ENCODE data around the gene ERCC2.
"Not testable (repeated sequence)": the region's sequence is repeated elsewhere in the genome, so short reads cannot be mapped to it uniquely, and the experiment has no call there.

ERCC2 gene

DNA sequence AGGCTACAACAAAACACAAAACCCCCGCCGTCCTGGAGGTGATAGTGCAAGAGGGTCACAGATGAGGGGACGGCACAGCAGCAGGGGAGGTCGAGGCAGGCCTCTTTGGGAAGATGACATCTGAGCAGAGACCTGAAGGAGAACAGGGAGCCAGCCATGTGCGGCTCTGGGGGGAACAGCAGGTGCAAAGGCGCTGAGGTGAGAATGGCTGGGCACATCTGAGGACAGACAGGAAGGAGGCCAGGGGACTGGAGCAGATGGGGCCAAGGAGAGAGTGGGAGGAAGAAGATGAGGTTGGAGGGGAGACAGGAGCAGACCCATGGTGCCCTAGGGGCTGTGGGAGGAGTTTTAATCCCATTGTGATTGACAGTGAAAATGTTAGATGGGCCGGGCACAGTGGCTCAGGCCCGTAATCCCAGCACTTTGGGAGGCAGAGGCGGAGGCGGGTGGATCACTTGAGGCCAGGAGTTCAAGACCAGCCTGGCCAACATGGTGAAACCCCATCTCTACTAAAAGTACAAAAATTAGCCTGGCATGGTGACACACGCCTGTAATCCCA is 45.9 kb downstream of the ERCC2 start:
- WGBS: 71% methylated on average over 11 of the region's 11 CpGs
- H3K4me3 ChIP-seq (ENCODE audit: low read length): no peak overlapping the region

DNA sequence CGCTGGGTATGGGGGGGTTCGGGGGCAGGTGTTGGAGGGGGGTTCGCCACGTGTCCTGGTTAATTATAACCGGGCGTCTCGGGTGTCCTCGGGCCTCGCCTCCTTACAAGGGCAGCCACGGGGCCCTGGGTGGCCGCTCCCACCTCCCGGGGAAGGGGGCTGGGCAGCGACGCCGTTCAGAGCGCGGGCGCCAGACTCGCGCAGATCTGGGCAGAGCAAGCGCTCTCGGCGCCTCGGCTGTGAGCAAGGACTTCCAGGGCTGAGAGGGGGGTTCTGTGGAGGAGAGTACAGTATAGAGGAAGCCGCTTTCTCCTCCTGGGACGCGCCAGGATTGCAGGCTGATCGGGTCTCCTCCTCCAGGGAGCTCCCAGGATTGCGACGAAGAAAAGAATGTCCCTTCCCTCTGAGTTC is 46.7 kb downstream of the ERCC2 start:
- H3K27ac ChIP-seq (ENCODE audit: low read depth, low read length): no peak overlapping the region
- H3K4me3 ChIP-seq (ENCODE audit: low read length): peak overlapping the region; percentile 41
- H3K27me3 ChIP-seq (ENCODE audit: insufficient read depth, low read length): peaks cover 15% of the 10 kb centered on the region
- no peaks in the 10 kb centered on the region for H3K36me3 ChIP-seq (ENCODE audit: insufficient read depth, low read length)
- H3K4me1 ChIP-seq (ENCODE audit: insufficient read depth, low read length): peaks cover 5% of the 10 kb centered on the region; the same call in 1 of the 2 replicates
- peak overlapping the region; percentile 50 for H3K9ac ChIP-seq (ENCODE audit: low read depth, low read length)
- 4% methylated on average over 30 of the region's 30 CpGs for WGBS
- H3K9me3 ChIP-seq (ENCODE audit: insufficient read depth, low read depth, low read length): no peaks in the 10 kb centered on the region

More for the DNA sequence above, 45.9 kb downstream of the ERCC2 start:
- no peaks in the 10 kb centered on the region for H3K36me3 ChIP-seq (ENCODE audit: insufficient read depth, low read length)
- no peak overlapping the region for H3K9ac ChIP-seq (ENCODE audit: low read depth, low read length)
- peaks cover 15% of the 10 kb centered on the region for H3K27me3 ChIP-seq (ENCODE audit: insufficient read depth, low read length)
- H3K9me3 ChIP-seq (ENCODE audit: insufficient read depth, low read depth, low read length): no peaks in the 10 kb centered on the region
- no peak overlapping the region for H3K27ac ChIP-seq (ENCODE audit: low read depth, low read length)
- H3K4me1 ChIP-seq (ENCODE audit: insufficient read depth, low read length): peaks cover 5% of the 10 kb centered on the region; the same call in 1 of the 2 replicates

DNA sequence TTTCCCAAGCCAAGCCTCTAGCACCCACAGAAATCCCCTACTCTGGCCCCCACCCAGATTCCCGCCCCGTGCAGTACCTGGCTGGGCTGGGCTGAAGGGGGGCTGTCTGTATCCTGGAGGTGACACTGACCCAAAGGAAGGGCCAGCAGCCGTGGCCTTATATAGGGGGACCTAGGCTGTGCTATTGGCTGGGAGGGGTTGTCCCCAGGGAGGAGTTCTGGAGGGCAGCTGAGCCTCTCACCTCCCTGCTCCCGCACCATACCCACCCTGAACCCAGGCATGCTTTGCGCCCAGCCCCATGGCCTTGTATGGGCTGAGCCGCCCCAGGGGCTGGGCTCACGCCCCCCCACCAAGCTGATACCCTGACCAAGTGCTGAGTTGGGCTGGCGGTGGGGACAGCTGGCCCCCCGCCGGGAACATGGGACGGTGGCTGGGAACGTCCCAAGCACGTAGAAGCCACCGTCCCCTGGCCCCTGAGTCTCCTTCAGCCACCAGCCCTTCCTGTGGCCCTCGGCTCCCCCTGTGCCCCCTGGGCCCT is 47.6 kb downstream of the ERCC2 start, which contains the start of gene CKM:
Gene CKM, minus strand, starts transcription at position 132 of the 538 bp plus-strand sequence. CDS start 3,162 bp downstream, outside the sequence.
- Histone ChIP-seq H3K36me3 (ENCODE audit: insufficient read depth, low read length) (no peaks in the 10 kb centered on the region), H3K4me1 (ENCODE audit: insufficient read depth, low read length) (peaks cover 5% of the 10 kb centered on the region; the same call in 1 of the 2 replicates), H3K27me3 (ENCODE audit: insufficient read depth, low read length) (peaks cover 15% of the 10 kb centered on the region), H3K4me3 (ENCODE audit: low read length) (peak within 1 kb of the TSS; percentile 41), H3K9me3 (ENCODE audit: insufficient read depth, low read depth, low read length) (no peaks in the 10 kb centered on the region), H3K9ac (ENCODE audit: low read depth, low read length) (peak within 1 kb of the TSS; percentile 50), H3K27ac (ENCODE audit: low read depth, low read length) (no peak within 1 kb of the TSS)
- 54% methylated on average over 15 of the region's 15 CpGs for WGBS

DNA sequence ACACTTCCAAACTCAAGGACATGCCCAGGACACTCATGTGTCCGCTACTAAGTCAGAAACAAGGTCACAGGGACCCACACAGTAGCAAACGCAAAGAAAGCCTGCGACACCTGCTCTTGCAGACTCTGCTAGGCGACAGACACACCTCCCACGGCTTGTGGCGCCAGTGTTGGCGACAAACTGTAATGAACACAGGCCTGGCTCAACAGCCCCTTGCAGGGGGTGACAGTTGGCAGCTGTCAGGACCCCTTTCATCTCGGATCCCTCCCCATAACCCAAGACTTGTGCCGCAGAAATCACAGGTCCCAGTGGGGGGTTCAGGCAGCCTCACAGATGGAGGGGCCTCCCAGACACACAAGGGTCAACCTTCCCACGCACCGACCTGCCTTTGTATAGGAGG is 48.1 kb downstream of the ERCC2 start:
- WGBS: 59% methylated on average over 9 of the region's 11 CpGs
- Histone ChIP-seq H3K4me1 (ENCODE audit: insufficient read depth, low read length) (peaks cover 5% of the 10 kb centered on the region; the same call in 1 of the 2 replicates), H3K36me3 (ENCODE audit: insufficient read depth, low read length) (no peaks in the 10 kb centered on the region), H3K27me3 (ENCODE audit: insufficient read depth, low read length) (peaks cover 15% of the 10 kb centered on the region), H3K4me3 (ENCODE audit: low read length) (no peak overlapping the region), H3K9ac (ENCODE audit: low read depth, low read length) (no peak overlapping the region), H3K9me3 (ENCODE audit: insufficient read depth, low read depth, low read length) (no peaks in the 10 kb centered on the region), H3K27ac (ENCODE audit: low read depth, low read length) (no peak overlapping the region)

DNA sequence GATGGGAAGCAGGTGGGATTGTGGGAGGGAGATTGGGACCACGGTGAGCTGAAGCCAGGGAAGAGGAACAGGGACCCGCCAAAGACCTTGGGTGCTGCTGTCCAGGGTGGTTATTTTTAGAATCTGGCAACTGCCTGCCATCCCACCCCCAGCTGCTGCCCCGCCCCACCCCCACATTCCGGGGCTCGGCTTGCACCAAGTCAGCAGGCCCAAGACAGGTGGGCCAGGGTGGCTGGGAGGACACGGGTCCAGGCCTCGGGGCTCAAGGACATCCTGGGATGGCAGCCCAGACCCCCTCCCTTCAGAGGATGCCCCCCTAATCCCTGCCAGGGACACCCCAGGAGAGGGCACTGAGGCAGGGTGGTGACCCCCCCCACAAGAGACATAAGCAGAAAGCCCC is 48.5 kb downstream of the ERCC2 start:
- H3K36me3 ChIP-seq (ENCODE audit: insufficient read depth, low read length): no peaks in the 10 kb centered on the region
- no peak overlapping the region for H3K4me3 ChIP-seq (ENCODE audit: low read length)
- no peaks in the 10 kb centered on the region for H3K9me3 ChIP-seq (ENCODE audit: insufficient read depth, low read depth, low read length)
- WGBS: 85% methylated on average over 7 of the region's 7 CpGs
- no peak overlapping the region for H3K9ac ChIP-seq (ENCODE audit: low read depth, low read length)
- no peak overlapping the region for H3K27ac ChIP-seq (ENCODE audit: low read depth, low read length)
- peaks cover 5% of the 10 kb centered on the region; the same call in 1 of the 2 replicates for H3K4me1 ChIP-seq (ENCODE audit: insufficient read depth, low read length)
- H3K27me3 ChIP-seq (ENCODE audit: insufficient read depth, low read length): peaks cover 15% of the 10 kb centered on the region

DNA sequence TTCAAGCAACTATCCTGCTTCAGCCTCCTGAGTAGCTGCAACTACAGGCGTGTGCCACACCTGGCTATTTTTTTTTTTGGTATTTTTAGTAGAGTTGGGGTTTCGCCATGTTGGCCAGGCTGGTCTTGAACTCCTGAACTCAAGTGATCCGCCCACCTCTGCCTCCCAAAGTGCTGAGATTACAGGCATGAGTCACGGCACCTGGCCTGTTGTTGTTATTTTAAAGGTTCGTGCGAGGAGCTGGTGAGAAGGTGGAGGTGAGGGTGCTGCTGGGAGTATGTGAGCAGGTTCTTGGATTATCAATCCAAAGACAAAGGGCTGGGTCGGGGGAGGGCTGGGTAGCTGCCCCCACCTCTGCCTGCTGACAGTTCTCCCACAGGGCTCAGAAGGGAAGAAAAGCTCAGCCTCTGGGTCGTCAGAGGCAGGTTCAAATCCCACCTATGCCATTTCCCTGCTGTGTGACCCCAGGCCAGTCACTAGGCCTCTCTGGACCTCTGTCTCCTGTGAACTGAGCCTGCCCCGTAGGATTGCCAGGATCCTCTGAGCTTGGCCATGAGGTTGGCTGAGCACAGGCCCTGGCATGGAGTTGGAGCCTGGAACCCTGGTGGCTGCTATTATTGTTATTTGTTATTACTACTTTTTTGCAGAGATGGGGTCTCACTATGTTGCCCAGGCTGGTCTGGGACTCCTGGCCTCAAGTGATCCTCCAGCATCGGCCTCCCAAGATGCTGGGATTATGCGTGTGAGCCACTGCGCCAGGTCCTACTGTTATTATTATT is 49.2 kb downstream of the ERCC2 start:
- Histone ChIP-seq H3K27ac (ENCODE audit: low read depth, low read length) (no peak overlapping the region), H3K27me3 (ENCODE audit: insufficient read depth, low read length) (peaks cover 15% of the 10 kb centered on the region), H3K4me3 (ENCODE audit: low read length) (no peak overlapping the region), H3K4me1 (ENCODE audit: insufficient read depth, low read length) (peaks cover 5% of the 10 kb centered on the region; the same call in 1 of the 2 replicates), H3K36me3 (ENCODE audit: insufficient read depth, low read length) (no peaks in the 10 kb centered on the region), H3K9ac (ENCODE audit: low read depth, low read length) (no peak overlapping the region), H3K9me3 (ENCODE audit: insufficient read depth, low read depth, low read length) (no peaks in the 10 kb centered on the region)
- 85% methylated on average over 12 of the region's 12 CpGs for WGBS

DNA sequence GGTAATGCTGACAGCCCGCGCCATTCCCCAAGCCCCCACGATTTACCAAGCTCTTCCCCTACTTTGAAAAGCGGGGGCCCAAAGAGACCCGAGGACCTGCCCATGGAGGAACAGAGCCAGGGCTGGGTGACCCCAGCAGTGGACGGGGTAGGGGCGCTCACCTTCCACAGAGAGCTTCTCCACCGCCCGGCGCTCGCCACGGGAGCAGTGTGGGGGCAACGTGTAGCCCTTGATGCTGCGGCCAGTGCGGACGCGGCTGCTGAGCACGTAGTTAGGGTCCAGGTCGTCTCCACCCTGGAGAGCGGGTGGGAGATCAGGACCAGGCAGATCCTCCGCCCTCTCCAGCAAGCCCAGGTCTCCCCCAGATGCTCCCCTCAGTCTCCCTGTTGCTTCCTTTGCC is 55.1 kb downstream of the ERCC2 start:
- H3K4me1 ChIP-seq (ENCODE audit: insufficient read depth, low read length): no peaks in the 10 kb centered on the region
- 80% methylated on average over 21 of the region's 21 CpGs for WGBS
- H3K4me3 ChIP-seq (ENCODE audit: low read length): no peak overlapping the region
- no peaks in the 10 kb centered on the region for H3K36me3 ChIP-seq (ENCODE audit: insufficient read depth, low read length)
- H3K9ac ChIP-seq (ENCODE audit: low read depth, low read length): no peak overlapping the region
- H3K9me3 ChIP-seq (ENCODE audit: insufficient read depth, low read depth, low read length): no peaks in the 10 kb centered on the region
- H3K27ac ChIP-seq (ENCODE audit: low read depth, low read length): no peak overlapping the region
- peaks cover 22% of the 10 kb centered on the region for H3K27me3 ChIP-seq (ENCODE audit: insufficient read depth, low read length)

DNA sequence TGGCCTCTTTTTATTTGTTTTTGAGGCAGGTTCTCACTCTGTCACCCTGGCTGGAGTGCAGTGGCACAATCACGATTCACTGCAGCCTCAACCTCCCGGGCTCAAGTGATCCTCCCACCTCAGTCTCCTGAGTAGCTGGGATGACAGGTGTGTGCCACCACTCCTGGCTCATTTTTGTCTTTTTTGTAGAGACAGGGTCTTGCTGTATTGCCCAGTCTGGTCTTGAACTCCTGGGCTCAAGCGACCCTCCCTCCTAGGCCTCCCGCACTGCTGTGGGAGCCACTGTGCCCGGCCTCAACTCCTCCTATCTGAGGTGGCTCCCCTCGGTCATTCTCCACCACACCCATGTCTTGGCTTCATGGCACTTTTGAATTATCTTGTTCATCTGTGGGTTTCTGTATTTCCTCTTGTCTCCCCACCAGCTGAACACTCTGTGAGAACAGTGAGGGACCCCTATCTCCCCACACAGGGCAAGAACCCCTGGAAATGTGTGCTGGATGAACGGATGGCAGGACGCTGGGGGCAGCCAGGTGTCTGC is 55.6 kb downstream of the ERCC2 start:
- 84% methylated on average over 8 of the region's 8 CpGs for WGBS
- peaks cover 22% of the 10 kb centered on the region for H3K27me3 ChIP-seq (ENCODE audit: insufficient read depth, low read length)
- H3K27ac ChIP-seq (ENCODE audit: low read depth, low read length): no peak overlapping the region
- H3K4me1 ChIP-seq (ENCODE audit: insufficient read depth, low read length): no peaks in the 10 kb centered on the region
- no peak overlapping the region for H3K4me3 ChIP-seq (ENCODE audit: low read length)
- no peak overlapping the region for H3K9ac ChIP-seq (ENCODE audit: low read depth, low read length)
- no peaks in the 10 kb centered on the region for H3K36me3 ChIP-seq (ENCODE audit: insufficient read depth, low read length)
- no peaks in the 10 kb centered on the region for H3K9me3 ChIP-seq (ENCODE audit: insufficient read depth, low read depth, low read length)

DNA sequence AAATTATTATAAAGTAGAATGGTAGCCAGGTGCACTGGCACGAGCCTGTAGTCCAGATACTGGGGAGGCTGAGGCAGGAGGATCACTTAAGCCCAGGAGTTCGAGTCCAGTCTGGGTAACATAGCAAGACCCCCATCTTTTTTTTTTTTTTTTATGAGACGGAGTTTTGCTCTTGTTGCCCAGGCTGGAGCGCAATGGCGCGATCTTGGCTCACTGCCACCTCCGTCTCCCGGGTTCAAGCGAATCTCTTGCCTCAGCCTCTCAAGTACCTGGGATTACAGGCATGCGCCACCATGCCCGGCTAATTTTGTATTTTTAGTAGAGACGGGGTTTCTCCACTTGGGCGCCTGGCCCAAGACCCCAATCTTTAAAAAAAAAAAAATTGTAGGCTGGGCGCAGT is 58.1 kb downstream of the ERCC2 start:
- not testable (repeated sequence) for H3K9ac ChIP-seq (ENCODE audit: low read depth, low read length); H3K4me1 ChIP-seq (ENCODE audit: insufficient read depth, low read length); H3K36me3 ChIP-seq (ENCODE audit: insufficient read depth, low read length); H3K4me3 ChIP-seq (ENCODE audit: low read length); H3K9me3 ChIP-seq (ENCODE audit: insufficient read depth, low read depth, low read length); H3K27ac ChIP-seq (ENCODE audit: low read depth, low read length)
- peaks cover 22% of the 10 kb centered on the region for H3K27me3 ChIP-seq (ENCODE audit: insufficient read depth, low read length)
- WGBS: 95% methylated on average over 14 of the region's 14 CpGs

DNA sequence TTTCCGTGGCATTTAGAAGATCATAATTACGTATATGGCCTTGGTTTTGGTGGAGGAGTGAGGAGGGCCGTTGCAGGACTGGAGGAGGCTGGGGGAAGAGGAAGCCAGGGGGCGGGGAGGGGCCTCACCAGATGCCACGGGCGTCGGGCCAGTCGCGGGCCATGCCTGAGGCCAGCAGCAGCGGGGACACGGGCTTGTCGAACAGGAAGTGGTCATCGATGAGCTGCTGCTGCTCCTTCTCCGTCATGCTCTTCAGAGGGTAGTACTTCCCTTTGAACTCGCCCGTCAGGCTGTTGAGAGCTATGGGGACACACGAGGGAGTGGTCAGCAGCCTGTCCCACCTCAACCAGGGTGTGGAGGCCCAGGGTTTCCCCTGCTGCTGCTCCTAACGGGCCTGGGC is 58.8 kb downstream of the ERCC2 start:
- Histone ChIP-seq H3K36me3 (ENCODE audit: insufficient read depth, low read length) (no peaks in the 10 kb centered on the region), H3K9ac (ENCODE audit: low read depth, low read length) (no peak overlapping the region), H3K9me3 (ENCODE audit: insufficient read depth, low read depth, low read length) (no peaks in the 10 kb centered on the region), H3K27ac (ENCODE audit: low read depth, low read length) (no peak overlapping the region), H3K4me3 (ENCODE audit: low read length) (no peak overlapping the region), H3K27me3 (ENCODE audit: insufficient read depth, low read length) (peaks cover 22% of the 10 kb centered on the region), H3K4me1 (ENCODE audit: insufficient read depth, low read length) (no peaks in the 10 kb centered on the region)
- 75% methylated on average over 18 of the region's 18 CpGs for WGBS

DNA sequence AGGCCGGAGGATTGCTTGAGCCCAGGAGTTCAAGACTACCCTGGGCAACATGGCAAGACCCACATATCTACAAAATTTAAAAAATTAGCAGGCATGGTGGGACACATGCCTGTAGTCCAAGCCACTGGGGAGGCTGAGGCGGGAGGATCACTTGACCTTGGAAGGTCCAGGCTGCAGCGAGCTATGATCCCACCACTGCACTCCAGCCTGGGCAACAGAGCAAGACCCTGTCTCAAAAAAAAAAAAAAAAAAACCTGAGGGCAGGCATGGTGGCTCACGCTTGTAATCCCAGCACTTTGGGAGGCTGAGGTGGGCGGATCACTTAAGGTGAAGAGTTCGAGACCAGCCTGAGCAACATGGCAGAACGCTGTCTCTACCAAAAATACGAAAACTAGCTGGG is 61.1 kb downstream of the ERCC2 start:
- not testable (repeated sequence) for H3K36me3 ChIP-seq (ENCODE audit: insufficient read depth, low read length); H3K4me1 ChIP-seq (ENCODE audit: insufficient read depth, low read length); H3K4me3 ChIP-seq (ENCODE audit: low read length); H3K27ac ChIP-seq (ENCODE audit: low read depth, low read length); H3K9ac ChIP-seq (ENCODE audit: low read depth, low read length); H3K9me3 ChIP-seq (ENCODE audit: insufficient read depth, low read depth, low read length)
- WGBS: 94% methylated on average over 8 of the region's 8 CpGs
- peaks cover 11% of the 10 kb centered on the region for H3K27me3 ChIP-seq (ENCODE audit: insufficient read depth, low read length)

All from HUES64 (cell line).